ENCODE measurements around the gene TOP2A.

DNA sequence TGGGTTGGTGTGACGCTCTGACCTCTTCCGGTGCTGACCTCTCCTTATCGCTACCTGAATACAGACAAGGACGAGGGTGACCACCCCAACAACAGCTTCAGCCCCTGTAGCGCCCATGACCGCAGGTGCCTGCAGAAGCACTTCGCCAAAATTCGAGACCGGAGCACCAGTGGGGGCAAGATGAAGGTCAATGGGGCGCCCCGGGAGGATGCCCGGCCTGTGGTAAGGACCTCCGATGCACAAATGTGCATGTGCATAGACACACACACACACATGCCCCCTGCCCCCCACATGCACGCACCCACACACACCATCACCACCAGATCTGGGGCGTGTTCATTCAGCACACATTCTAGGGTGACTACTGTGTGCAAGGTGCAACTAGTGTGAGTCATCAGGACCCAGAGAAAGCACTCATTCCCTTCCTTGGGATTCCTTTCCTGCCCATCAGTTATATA, 35.3 kb upstream of the TOP2A start:
- TF ChIP-seq, protein P1, sequence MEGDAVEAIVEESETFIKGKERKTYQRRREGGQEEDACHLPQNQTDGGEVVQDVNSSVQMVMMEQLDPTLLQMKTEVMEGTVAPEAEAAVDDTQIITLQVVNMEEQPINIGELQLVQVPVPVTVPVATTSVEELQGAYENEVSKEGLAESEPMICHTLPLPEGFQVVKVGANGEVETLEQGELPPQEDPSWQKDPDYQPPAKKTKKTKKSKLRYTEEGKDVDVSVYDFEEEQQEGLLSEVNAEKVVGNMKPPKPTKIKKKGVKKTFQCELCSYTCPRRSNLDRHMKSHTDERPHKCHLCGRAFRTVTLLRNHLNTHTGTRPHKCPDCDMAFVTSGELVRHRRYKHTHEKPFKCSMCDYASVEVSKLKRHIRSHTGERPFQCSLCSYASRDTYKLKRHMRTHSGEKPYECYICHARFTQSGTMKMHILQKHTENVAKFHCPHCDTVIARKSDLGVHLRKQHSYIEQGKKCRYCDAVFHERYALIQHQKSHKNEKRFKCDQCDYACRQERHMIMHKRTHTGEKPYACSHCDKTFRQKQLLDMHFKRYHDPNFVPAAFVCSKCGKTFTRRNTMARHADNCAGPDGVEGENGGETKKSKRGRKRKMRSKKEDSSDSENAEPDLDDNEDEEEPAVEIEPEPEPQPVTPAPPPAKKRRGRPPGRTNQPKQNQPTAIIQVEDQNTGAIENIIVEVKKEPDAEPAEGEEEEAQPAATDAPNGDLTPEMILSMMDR (IDR thresholded peaks at IDR 0.05), result no peak
- TF ChIP-seq ZFX (IDR thresholded peaks at IDR 0.05; ENCODE audit: borderline replicate concordance), result no peak

Data from 22Rv1 (cell line).